ENCODE data around the gene PLA2G4F.

PLA2G4F gene

GRCh38 chr15:42133886-42134502 is 22.4 kb downstream of the PLA2G4F start:
- H3K4me3 ChIP-seq (replicated peaks; ENCODE audit: low read depth, low read length), result no peak overlapping the region
- DNase-seq (ENCODE audit: extremely low read depth, low read depth), result no peak
- TF ChIP-seq, protein P1, sequence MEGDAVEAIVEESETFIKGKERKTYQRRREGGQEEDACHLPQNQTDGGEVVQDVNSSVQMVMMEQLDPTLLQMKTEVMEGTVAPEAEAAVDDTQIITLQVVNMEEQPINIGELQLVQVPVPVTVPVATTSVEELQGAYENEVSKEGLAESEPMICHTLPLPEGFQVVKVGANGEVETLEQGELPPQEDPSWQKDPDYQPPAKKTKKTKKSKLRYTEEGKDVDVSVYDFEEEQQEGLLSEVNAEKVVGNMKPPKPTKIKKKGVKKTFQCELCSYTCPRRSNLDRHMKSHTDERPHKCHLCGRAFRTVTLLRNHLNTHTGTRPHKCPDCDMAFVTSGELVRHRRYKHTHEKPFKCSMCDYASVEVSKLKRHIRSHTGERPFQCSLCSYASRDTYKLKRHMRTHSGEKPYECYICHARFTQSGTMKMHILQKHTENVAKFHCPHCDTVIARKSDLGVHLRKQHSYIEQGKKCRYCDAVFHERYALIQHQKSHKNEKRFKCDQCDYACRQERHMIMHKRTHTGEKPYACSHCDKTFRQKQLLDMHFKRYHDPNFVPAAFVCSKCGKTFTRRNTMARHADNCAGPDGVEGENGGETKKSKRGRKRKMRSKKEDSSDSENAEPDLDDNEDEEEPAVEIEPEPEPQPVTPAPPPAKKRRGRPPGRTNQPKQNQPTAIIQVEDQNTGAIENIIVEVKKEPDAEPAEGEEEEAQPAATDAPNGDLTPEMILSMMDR (IDR thresholded peaks at IDR 0.05; ENCODE audit: low read depth, low read length, missing control alignments), result peak; percentile 85

DNA sequence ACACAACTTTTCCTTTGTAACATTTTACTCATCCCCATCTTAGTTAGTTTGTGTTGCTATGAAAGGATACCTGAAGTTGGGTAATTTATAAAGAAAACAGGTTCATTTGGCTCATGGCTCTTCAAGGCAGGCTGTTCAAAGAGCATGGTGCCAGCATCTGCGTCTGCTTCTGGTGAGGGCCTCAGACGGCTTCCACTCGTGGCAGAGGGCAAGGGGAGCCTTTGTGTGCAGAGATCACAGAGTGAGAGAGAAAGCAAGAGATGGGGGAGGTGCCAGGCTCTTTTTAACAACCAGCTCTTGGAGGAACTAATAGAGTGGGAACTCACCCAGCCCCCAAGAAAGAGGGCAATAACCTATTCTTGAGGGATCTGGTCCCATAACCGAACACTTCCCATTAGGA is 23.1 kb downstream of the PLA2G4F start:
- TF ChIP-seq, protein P1 (IDR thresholded peaks at IDR 0.05; ENCODE audit: low read depth, low read length, missing control alignments), result no peak
- no peak for DNase-seq (ENCODE audit: extremely low read depth, low read depth)
- H3K4me3 ChIP-seq (replicated peaks; ENCODE audit: low read depth, low read length), result no peak overlapping the region

- no peak for DNase-seq (ENCODE audit: extremely low read depth, low read depth)
- TF ChIP-seq, protein P1 (IDR thresholded peaks at IDR 0.05; ENCODE audit: low read depth, low read length, missing control alignments), result no peak
- no peak overlapping the region for H3K4me3 ChIP-seq (replicated peaks; ENCODE audit: low read depth, low read length)
These were observed 24.3 kb downstream of the PLA2G4F start for GRCh38 chr15:42131826-42132806.

GRCh38 chr15:42131006-42131405 is 25.4 kb downstream of the PLA2G4F start:
- H3K4me3 ChIP-seq (replicated peaks; ENCODE audit: low read depth, low read length), result no peak overlapping the region
- TF ChIP-seq, protein P1 (IDR thresholded peaks at IDR 0.05; ENCODE audit: low read depth, low read length, missing control alignments), result no peak
- DNase-seq (ENCODE audit: extremely low read depth, low read depth), result no peak

- no peak overlapping the region for H3K4me3 ChIP-seq (replicated peaks; ENCODE audit: low read depth, low read length)
- TF ChIP-seq, protein P1 (IDR thresholded peaks at IDR 0.05; ENCODE audit: low read depth, low read length, missing control alignments), result no peak
- no peak for DNase-seq (ENCODE audit: extremely low read depth, low read depth)
These were observed 26.0 kb downstream of the PLA2G4F start for GRCh38 chr15:42130246-42130986.

- TF ChIP-seq, protein P1 (IDR thresholded peaks at IDR 0.05; ENCODE audit: low read depth, low read length, missing control alignments), result no peak
- H3K4me3 ChIP-seq (replicated peaks; ENCODE audit: low read depth, low read length), result no peak overlapping the region
- no peak for DNase-seq (ENCODE audit: extremely low read depth, low read depth)
These were observed 27.1 kb downstream of the PLA2G4F start for GRCh38 chr15:42129364-42129763.
